Omental fat pad (tissue), 4 donors: ENCODE data around the gene CCL28. TPM values are rescaled to one million over a fixed set of nuclear protein-coding genes. Genes with fewer than 3 reads are reported as not detected.
"Not testable (repeated sequence)": the region's sequence is repeated elsewhere in the genome, so short reads cannot be mapped to it uniquely, and the experiment has no call there.

Experiments
- ATAC-seq: fragments of 150-250 bp; one replicate; pipeline ENCODE4 v1.9.1; 2016; ENCODE audit warnings: mild to moderate bottlenecking, moderate library complexity; ENCODE audit not compliant: low FRiP score
- DNase-seq: peaks from one replicate; pipeline ENCODE4 v3.0.0-alpha.2; 2019; ENCODE audit warnings: low spot score
- CTCF ChIP-seq, 3 donors: fragments of 450-650 bp; IDR thresholded peaks; one replicate each; pipeline ENCODE4 v1.5.1; 2016 to 2017; ENCODE audit warnings: antibody characterized with exemption in 3 of 3, mild to moderate bottlenecking in 3 of 3, moderate library complexity in 2 of 3
- total RNA-seq, 4 donors: library from RNA; depleted of rRNA; stranded (reverse); fragments of >200 nt; gene quantifications; one replicate each; pipeline ENCODE4 v1.1.0, GENCODE V29; 2016

Gene CCL28
- 1 to 10 TPM; 1.1 to 2.1 (median 1.4) TPM for total RNA-seq

- DNase-seq = no peak
- TF ChIP-seq CTCF (IDR thresholded peaks at IDR 0.05) = no peak
- ATAC-seq = no peak
These were observed at the start of gene CCL28 for GRCh38 chr5:43412156-43412555. CCL28 (minus strand) TSS chr5:43412391; CDS start chr5:43412316, 75 bp downstream.

- ATAC-seq (no peak), DNase-seq (no peak)
- no peak for TF ChIP-seq CTCF (IDR thresholded peaks at IDR 0.05)
These were observed 48.9 kb upstream of the CCL28 start for GRCh38 chr5:43461066-43461465.

GRCh38 chr5:43456556-43456955 lies 44.4 kb upstream of the CCL28 start:
- DNase-seq (no peak), ATAC-seq (no peak)
- TF ChIP-seq CTCF (IDR thresholded peaks at IDR 0.05) = no peak

GRCh38 chr5:43441575-43441974 lies 29.4 kb upstream of the CCL28 start:
- DNase-seq, ATAC-seq: not testable (repeated sequence)

- ATAC-seq (no peak), DNase-seq (no peak)
- TF ChIP-seq CTCF (IDR thresholded peaks at IDR 0.05) = no peak
These were observed 25.0 kb upstream of the CCL28 start for GRCh38 chr5:43437062-43437660.

GRCh38 chr5:43433382-43433781 lies 21.2 kb upstream of the CCL28 start:
- no peak for TF ChIP-seq CTCF (IDR thresholded peaks at IDR 0.05)

GRCh38 chr5:43432486-43433375 lies 20.5 kb upstream of the CCL28 start:
- DNase-seq (no peak), ATAC-seq (no peak)
- TF ChIP-seq CTCF (IDR thresholded peaks at IDR 0.05) = no peak

More at GRCh38 chr5:43433382-43433781, 21.2 kb upstream of the CCL28 start:
- DNase-seq (no peak), ATAC-seq (no peak)
